Left lung (tissue), 10 donors: Measurements from ENCODE around the gene CABP7. TPM values are rescaled to one million over a fixed set of nuclear protein-coding genes. Genes with fewer than 3 reads are reported as not detected.

Experiments used
- ATAC-seq: fragments of 200-7000 bp; cut with Tn5 transposase; one replicate; pipeline ENCODE4 v1.9.1; 2020; ENCODE audit warnings: moderate library complexity
- DNase-seq, 4 donors: peaks; one replicate each; pipeline ENCODE4 v3.0.0-alpha.2; 2013 to 2020
- H3K27ac ChIP-seq, 2 donors: fragments of 200-600 bp; sonication (generic) in 1 of 2; one replicate each; pipeline versions ENCODE4 v1.5.0 to v1.8.0; 2020 to 2021
- H3K27me3 ChIP-seq, 2 donors: fragments of 200-600 bp; sonication (generic) in 1 of 2; one replicate each; pipeline versions ENCODE4 v1.5.0 to v1.8.0; 2020 to 2021
- H3K36me3 ChIP-seq, 2 donors: fragments of 200-600 bp; sonication (generic) in 1 of 2; one replicate each; pipeline versions ENCODE4 v1.5.0 to v1.8.0; 2020 to 2021
- H3K4me1 ChIP-seq, 2 donors: fragments of 200-600 bp; one replicate each; pipeline ENCODE4 v1.8.0; 2021
- H3K4me3 ChIP-seq, 2 donors: fragments of 200-600 bp; sonication (generic) in 1 of 2; one replicate each; pipeline versions ENCODE4 v1.5.0 to v1.8.0; 2020 to 2021; ENCODE audit warnings: mild to moderate bottlenecking in 1 of 2
- H3K9me3 ChIP-seq, 2 donors: fragments of 200-600 bp; sonication (generic) in 1 of 2; one replicate each; pipeline versions ENCODE4 v1.5.0 to v1.8.0; 2020 to 2021
- CTCF ChIP-seq, 2 donors: fragments of 200-600 bp; sonication (generic) in 1 of 2; IDR thresholded peaks; one replicate each; pipeline versions ENCODE4 v1.5.0 to v1.8.0; 2021; ENCODE audit warnings: antibody characterized with exemption in 2 of 2
- intact Hi-C, 2 donors: fragments of 100-400 bp; cut with DNase I; formaldehyde crosslinking; loops; one replicate each; pipeline versions ENCODE4 v1.11.2 to v1.14.2; 2022
- polyA plus RNA-seq, 6 donors: library from polyadenylated mRNA; unstranded; fragments of 120-200 nt; gene quantifications; one replicate each; pipeline ENCODE4 v1.2.1, GENCODE V29; 2013; ENCODE audit not compliant: insufficient read length in 6 of 6
- total RNA-seq, 2 donors: library from RNA; stranded (reverse); fragmentation: NEBNext Ultra II Directional; extraction: Animal tissue kit (Norgen Biotek cat#: 25700); gene quantifications; one replicate each; pipeline ENCODE4 v1.2.1, GENCODE V29; 2021
- donor health status: DM: no; HTN: yes; CAD: no.
- donor health status: DM: no; HTN: no; CAD: no.

CABP7 gene
- total and polyA plus RNA-seq, 8 donors = 0.13 to 0.21 (median 0.17) TPM; not detected in 2

GRCh38 chr22:29701155-29701999 lies 18.4 kb upstream of the CABP7 start:
- peaks cover 0 to 37% of the 10 kb centered on the region in 2 donors for H3K27me3 ChIP-seq
- peaks cover 7 to 33% of the 10 kb centered on the region in 2 donors for H3K4me1 ChIP-seq
- no peak overlapping the region for H3K4me3 ChIP-seq
- H3K36me3 ChIP-seq = peaks cover 0 to 17% of the 10 kb centered on the region in 2 donors
- no peaks in the 10 kb centered on the region for H3K9me3 ChIP-seq
- TF ChIP-seq CTCF (IDR thresholded peaks at IDR 0.05) = no peak
- intact Hi-C loops = no loop called here
- peak in 1 of 4 donors; percentile 18 for DNase-seq
- peak; percentile 66 for ATAC-seq
- peak overlapping the region in 1 of 2 donors; percentile 28 for H3K27ac ChIP-seq

GRCh38 chr22:29702000-29702930 lies 17.5 kb upstream of the CABP7 start:
- ATAC-seq (peak; percentile 6), DNase-seq (peak in 1 of 4 donors; percentile 51)
- Histone ChIP-seq H3K9me3 (no peaks in the 10 kb centered on the region), H3K4me3 (no peak overlapping the region), H3K27ac (no peak overlapping the region), H3K4me1 (peaks cover 7 to 33% of the 10 kb centered on the region in 2 donors), H3K36me3 (peaks cover 0 to 8% of the 10 kb centered on the region in 2 donors), H3K27me3 (peaks cover 0 to 46% of the 10 kb centered on the region in 2 donors)
- intact Hi-C loops = no loop called here
- no peak for TF ChIP-seq CTCF (IDR thresholded peaks at IDR 0.05)

- H3K4me1 ChIP-seq = peaks cover 7 to 33% of the 10 kb centered on the region in 2 donors
- ATAC-seq (peak; percentile 73), DNase-seq (peak in 2 of 4 donors; percentile 47 to 85)
- no peak overlapping the region for H3K27ac ChIP-seq
- H3K36me3 ChIP-seq = peaks cover 0 to under 1% of the 10 kb centered on the region in 2 donors
- intact Hi-C loops = no loop called here
- H3K9me3 ChIP-seq = no peaks in the 10 kb centered on the region
- no peak overlapping the region for H3K4me3 ChIP-seq
- peaks cover 0 to 53% of the 10 kb centered on the region in 2 donors for H3K27me3 ChIP-seq
- no peak for TF ChIP-seq CTCF (IDR thresholded peaks at IDR 0.05)
Observed at GRCh38 chr22:29702931-29703501, 16.8 kb upstream of the CABP7 start.

GRCh38 chr22:29703569-29704195 lies 16.1 kb upstream of the CABP7 start:
- Histone ChIP-seq H3K9me3 (no peaks in the 10 kb centered on the region), H3K4me1 (peaks cover 7 to 33% of the 10 kb centered on the region in 2 donors), H3K27me3 (peaks cover 0 to 57% of the 10 kb centered on the region in 2 donors), H3K4me3 (no peak overlapping the region), H3K27ac (no peak overlapping the region), H3K36me3 (no peaks in the 10 kb centered on the region)
- ATAC-seq = no peak
- intact Hi-C loops = no loop called here
- peak in 1 of 4 donors; percentile 47 for DNase-seq
- no peak for TF ChIP-seq CTCF (IDR thresholded peaks at IDR 0.05)
